K562 (cell line): ENCODE results near the gene ERF. TPM values are rescaled to one million over a fixed set of nuclear protein-coding genes. Genes with fewer than 3 reads are reported as not detected.

Experiments used
- ATF2 ChIP-seq: sonication (generic); formaldehyde crosslinking; IDR thresholded peaks from 2 replicates; pipeline ENCODE4 v1.8.1; 2022; ENCODE audit warnings: missing genetic modification reagents
- CCAR2 ChIP-seq: fragments of 200-400 bp; formaldehyde crosslinking; IDR thresholded peaks from 2 replicates; pipeline ENCODE4 v1.6.1; 2017; ENCODE audit warnings: mild to moderate bottlenecking, low read depth, low read length
- FOXP4 ChIP-seq: sonication (generic); formaldehyde crosslinking; IDR thresholded peaks from 2 replicates; pipeline ENCODE4 v1.8.0; 2022; ENCODE audit warnings: mild to moderate bottlenecking, missing genetic modification reagents, borderline replicate concordance
- GABPB1 ChIP-seq: sonication (generic); formaldehyde crosslinking; IDR thresholded peaks from 2 replicates; pipeline ENCODE4 v1.8.0; 2022; ENCODE audit warnings: mild to moderate bottlenecking, missing genetic modification reagents
- IRF9 ChIP-seq: fragments of 450-650 bp; IDR thresholded peaks from 2 replicates; pipeline ENCODE4 v1.6.1; 2016; ENCODE audit warnings: missing biosample characterization, missing genetic modification characterization
- MYC ChIP-seq, 2 experiments: fragments of 250-450 bp in 1 of 2; sonication (Bioruptor Pico) in 1 of 2; IDR thresholded peaks; 2 replicates each; pipeline versions ENCODE4 v1.5.1 to v1.6.1; 2012 to 2021; ENCODE audit warnings: low read depth in 2 of 2, borderline replicate concordance in 1 of 2, improper control_type of control experiment in 1 of 2, low read length in 1 of 2, mild to moderate bottlenecking in 1 of 2, moderate library complexity in 1 of 2
- PHF8 ChIP-seq: fragments of 200-600 bp; sonication (generic); IDR thresholded peaks from 2 replicates; pipeline ENCODE4 v1.6.1; 2012; ENCODE audit warnings: mixed run types, mild to moderate bottlenecking, inconsistent platforms, low read length, moderate library complexity, borderline replicate concordance
- POU5F1 ChIP-seq: fragments of 150-350 bp; IDR thresholded peaks from 2 replicates; pipeline ENCODE4 v1.6.1; 2014; ENCODE audit warnings: borderline replicate concordance, low read length, low read depth, mild to moderate bottlenecking; ENCODE audit not compliant: partially characterized antibody
- SMAD2 ChIP-seq: fragments of 150-350 bp; IDR thresholded peaks from 2 replicates; pipeline ENCODE4 v1.6.1; 2014; ENCODE audit warnings: low read depth, mild to moderate bottlenecking, low read length
- TAL1 ChIP-seq: fragments of 450-650 bp; IDR thresholded peaks from 2 replicates; pipeline ENCODE4 v1.6.1; 2016; ENCODE audit warnings: mild to moderate bottlenecking
- ZFX ChIP-seq: sonication (generic); formaldehyde crosslinking; IDR thresholded peaks from 2 replicates; pipeline ENCODE4 v1.8.0; 2022; ENCODE audit warnings: mild to moderate bottlenecking, missing genetic modification reagents, moderate library complexity
- ZNF146 ChIP-seq: IDR thresholded peaks from one replicate; pipeline ENCODE4 v1.6.1; 2018; ENCODE audit warnings: missing compliant biosample characterization; ENCODE audit not compliant: unreplicated experiment
- ZNF589 ChIP-seq: fragments of 200-800 bp; sonication (Bioruptor generic); IDR thresholded peaks from 2 replicates; pipeline ENCODE4 v1.6.1; 2016; ENCODE audit warnings: low read depth, missing genetic modification characterization, missing compliant biosample characterization
- polyA plus RNA-seq, 8 experiments: library from polyadenylated mRNA; depleted of rRNA in 4 of 8; stranded (reverse) in 5 of 8; unstranded in 3 of 8; fragments of >200 nt; fragmentation: Nextera tagmentation in 2 of 8; fragmentation: Illumina TruSeq in 1 of 8; extraction: Ambion mirVana in 2 of 8; extraction: Trizol in 1 of 8; gene quantifications; 2 replicates each; pipeline versions ENCODE4 v1.2.1 to v1.2.3, GENCODE V29; 2011 to 2014; ENCODE audit warnings: inconsistent platforms in 1 of 8, missing spikeins in 1 of 8
- total RNA-seq, 7 experiments: library from RNA; depleted of rRNA in 6 of 7; stranded (reverse); fragments of >200 nt in 6 of 7; fragmentation: Illumina TruSeq in 2 of 7; extraction: Trizol in 2 of 7; gene quantifications; 2 replicates each; pipeline versions ENCODE4 v1.2.1 to v1.2.3, GENCODE V29; 2011 to 2021; ENCODE audit warnings: low replicate concordance in 1 of 7
- TF ChIP-seq, protein P1 (sequence below): sonication (generic); formaldehyde crosslinking; IDR thresholded peaks from 2 replicates; pipeline ENCODE4 v1.8.0; 2023; ENCODE audit warnings: mild to moderate bottlenecking, missing genetic modification reagents
- TF ChIP-seq, protein P2 (sequence below): IDR thresholded peaks from 2 replicates; pipeline ENCODE4 v1.6.1; 2011; ENCODE audit warnings: borderline replicate concordance, low read depth, mild to moderate bottlenecking, moderate library complexity, low read length; ENCODE audit not compliant: insufficient read depth, poor library complexity, severe bottlenecking

The ERF gene
- total and polyA plus RNA-seq, 9 of the 15 experiments (the other 6 are each of a cell fraction or from before 2014, with no cell fraction given), result 0.03 to 75.4 (median 27.0) TPM

GRCh38 chr19:42229301-42229854 lies 25.6 kb downstream of the ERF start (continued):
- TF ChIP-seq, protein P1, sequence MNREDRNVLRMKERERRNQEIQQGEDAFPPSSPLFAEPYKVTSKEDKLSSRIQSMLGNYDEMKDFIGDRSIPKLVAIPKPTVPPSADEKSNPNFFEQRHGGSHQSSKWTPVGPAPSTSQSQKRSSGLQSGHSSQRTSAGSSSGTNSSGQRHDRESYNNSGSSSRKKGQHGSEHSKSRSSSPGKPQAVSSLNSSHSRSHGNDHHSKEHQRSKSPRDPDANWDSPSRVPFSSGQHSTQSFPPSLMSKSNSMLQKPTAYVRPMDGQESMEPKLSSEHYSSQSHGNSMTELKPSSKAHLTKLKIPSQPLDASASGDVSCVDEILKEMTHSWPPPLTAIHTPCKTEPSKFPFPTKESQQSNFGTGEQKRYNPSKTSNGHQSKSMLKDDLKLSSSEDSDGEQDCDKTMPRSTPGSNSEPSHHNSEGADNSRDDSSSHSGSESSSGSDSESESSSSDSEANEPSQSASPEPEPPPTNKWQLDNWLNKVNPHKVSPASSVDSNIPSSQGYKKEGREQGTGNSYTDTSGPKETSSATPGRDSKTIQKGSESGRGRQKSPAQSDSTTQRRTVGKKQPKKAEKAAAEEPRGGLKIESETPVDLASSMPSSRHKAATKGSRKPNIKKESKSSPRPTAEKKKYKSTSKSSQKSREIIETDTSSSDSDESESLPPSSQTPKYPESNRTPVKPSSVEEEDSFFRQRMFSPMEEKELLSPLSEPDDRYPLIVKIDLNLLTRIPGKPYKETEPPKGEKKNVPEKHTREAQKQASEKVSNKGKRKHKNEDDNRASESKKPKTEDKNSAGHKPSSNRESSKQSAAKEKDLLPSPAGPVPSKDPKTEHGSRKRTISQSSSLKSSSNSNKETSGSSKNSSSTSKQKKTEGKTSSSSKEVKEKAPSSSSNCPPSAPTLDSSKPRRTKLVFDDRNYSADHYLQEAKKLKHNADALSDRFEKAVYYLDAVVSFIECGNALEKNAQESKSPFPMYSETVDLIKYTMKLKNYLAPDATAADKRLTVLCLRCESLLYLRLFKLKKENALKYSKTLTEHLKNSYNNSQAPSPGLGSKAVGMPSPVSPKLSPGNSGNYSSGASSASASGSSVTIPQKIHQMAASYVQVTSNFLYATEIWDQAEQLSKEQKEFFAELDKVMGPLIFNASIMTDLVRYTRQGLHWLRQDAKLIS (CRISPR knock-in tag), result no peak
- TF ChIP-seq POU5F1 (no peak), ATF2 (CRISPR knock-in tag) (no peak), IRF9 (0 out of 2 replicates have a peak, but pooled peaks have one; percentile 22), ZFX (CRISPR knock-in tag) (0 out of 2 replicates have a peak, but pooled peaks have one; percentile 12), TAL1 (peak; percentile 34; the same call in 1 of the 2 replicates), PHF8 (no peak), ZNF589 (no peak), CCAR2 (no peak), SMAD2 (no peak), FOXP4 (CRISPR knock-in tag) (0 out of 2 replicates have a peak, but pooled peaks have one; percentile 19), ZNF146 (CRISPR knock-in tag) (no peak), MYC (IDR thresholded peaks at IDR 0.05; ENCODE audit: low read depth, low read length) (peak; percentile 57), MYC (CRISPR knock-in tag; IDR thresholded peaks at IDR 0.05; ENCODE audit: borderline replicate concordance, low read depth) (no peak; the same call in 1 of the 2 replicates), GABPB1 (CRISPR knock-in tag) (0 out of 2 replicates have a peak, but pooled peaks have one; percentile 37)
- TF ChIP-seq, protein P2, sequence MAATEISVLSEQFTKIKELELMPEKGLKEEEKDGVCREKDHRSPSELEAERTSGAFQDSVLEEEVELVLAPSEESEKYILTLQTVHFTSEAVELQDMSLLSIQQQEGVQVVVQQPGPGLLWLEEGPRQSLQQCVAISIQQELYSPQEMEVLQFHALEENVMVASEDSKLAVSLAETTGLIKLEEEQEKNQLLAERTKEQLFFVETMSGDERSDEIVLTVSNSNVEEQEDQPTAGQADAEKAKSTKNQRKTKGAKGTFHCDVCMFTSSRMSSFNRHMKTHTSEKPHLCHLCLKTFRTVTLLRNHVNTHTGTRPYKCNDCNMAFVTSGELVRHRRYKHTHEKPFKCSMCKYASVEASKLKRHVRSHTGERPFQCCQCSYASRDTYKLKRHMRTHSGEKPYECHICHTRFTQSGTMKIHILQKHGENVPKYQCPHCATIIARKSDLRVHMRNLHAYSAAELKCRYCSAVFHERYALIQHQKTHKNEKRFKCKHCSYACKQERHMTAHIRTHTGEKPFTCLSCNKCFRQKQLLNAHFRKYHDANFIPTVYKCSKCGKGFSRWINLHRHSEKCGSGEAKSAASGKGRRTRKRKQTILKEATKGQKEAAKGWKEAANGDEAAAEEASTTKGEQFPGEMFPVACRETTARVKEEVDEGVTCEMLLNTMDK, result peak; percentile 93
